ENCODE results near the gene SH3BGRL2.

SH3BGRL2 gene

GRCh38 chr6:79702691-79703090 lies 71.6 kb downstream of the SH3BGRL2 start:
- DNase-seq (ENCODE audit: low read depth, low spot score) = no peak
- Histone ChIP-seq H3K4me1 (ENCODE audit: insufficient read depth, insufficient read length) (no peaks in the 10 kb centered on the region), H3K9me3 (ENCODE audit: insufficient read depth, low read length) (no peaks in the 10 kb centered on the region), H3K27me3 (ENCODE audit: insufficient read depth, insufficient read length) (no peaks in the 10 kb centered on the region), H3K4me3 (ENCODE audit: insufficient read length, low read depth) (no peak overlapping the region), H3K36me3 (ENCODE audit: insufficient read depth, insufficient read length, low read length) (no peaks in the 10 kb centered on the region), H3K9ac (ENCODE audit: insufficient read length, low read depth) (no peak overlapping the region)
- TF ChIP-seq YY1 (IDR thresholded peaks at IDR 0.05; ENCODE audit: insufficient read depth, insufficient read length) (no peak), SUZ12 (IDR thresholded peaks at IDR 0.05; ENCODE audit: extremely low read depth, insufficient read depth, insufficient read length) (no peak), ZNF274 (IDR thresholded peaks at IDR 0.05; ENCODE audit: low read depth, low read length) (no peak)

DNA sequence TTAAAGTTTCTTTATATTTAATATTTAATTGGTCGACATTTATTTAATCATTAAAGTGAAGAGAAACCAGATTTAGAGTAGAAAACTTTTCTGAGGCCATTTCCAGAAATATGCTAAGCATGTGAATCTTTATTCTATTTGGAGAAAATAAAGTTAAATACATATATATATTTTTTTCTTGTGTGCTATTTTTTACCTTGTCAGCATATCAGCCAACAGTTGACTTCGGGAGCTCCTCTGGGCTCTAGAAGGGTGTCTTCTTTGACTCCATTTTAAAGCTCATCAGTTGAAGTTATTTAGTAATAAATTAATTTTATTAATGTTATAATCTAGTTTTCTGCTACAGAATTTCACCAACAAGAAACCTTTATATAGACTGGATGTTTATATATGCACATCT lies 73.1 kb downstream of the SH3BGRL2 start:
- H3K9me3 ChIP-seq (ENCODE audit: insufficient read depth, low read length) = no peaks in the 10 kb centered on the region
- no peaks in the 10 kb centered on the region for H3K36me3 ChIP-seq (ENCODE audit: insufficient read depth, insufficient read length, low read length)
- H3K4me1 ChIP-seq (ENCODE audit: insufficient read depth, insufficient read length) = no peaks in the 10 kb centered on the region
- no peak for TF ChIP-seq YY1 (IDR thresholded peaks at IDR 0.05; ENCODE audit: insufficient read depth, insufficient read length)
- no peak for TF ChIP-seq SUZ12 (IDR thresholded peaks at IDR 0.05; ENCODE audit: extremely low read depth, insufficient read depth, insufficient read length)
- TF ChIP-seq ZNF274 (IDR thresholded peaks at IDR 0.05; ENCODE audit: low read depth, low read length) = no peak
- no peaks in the 10 kb centered on the region for H3K27me3 ChIP-seq (ENCODE audit: insufficient read depth, insufficient read length)
- no peak for DNase-seq (ENCODE audit: low read depth, low spot score)
- H3K9ac ChIP-seq (ENCODE audit: insufficient read length, low read depth) = no peak overlapping the region
- no peak overlapping the region for H3K4me3 ChIP-seq (ENCODE audit: insufficient read length, low read depth)

GRCh38 chr6:79705456-79705995 lies 74.4 kb downstream of the SH3BGRL2 start:
- H3K36me3 ChIP-seq (ENCODE audit: insufficient read depth, insufficient read length, low read length) = no peaks in the 10 kb centered on the region
- no peaks in the 10 kb centered on the region for H3K27me3 ChIP-seq (ENCODE audit: insufficient read depth, insufficient read length)
- H3K4me3 ChIP-seq (ENCODE audit: insufficient read length, low read depth) = no peak overlapping the region
- no peak for DNase-seq (ENCODE audit: low read depth, low spot score)
- no peak for TF ChIP-seq ZNF274 (IDR thresholded peaks at IDR 0.05; ENCODE audit: low read depth, low read length)
- TF ChIP-seq SUZ12 (IDR thresholded peaks at IDR 0.05; ENCODE audit: extremely low read depth, insufficient read depth, insufficient read length) = no peak
- TF ChIP-seq YY1 (IDR thresholded peaks at IDR 0.05; ENCODE audit: insufficient read depth, insufficient read length) = no peak
- H3K9ac ChIP-seq (ENCODE audit: insufficient read length, low read depth) = no peak overlapping the region
- no peaks in the 10 kb centered on the region for H3K4me1 ChIP-seq (ENCODE audit: insufficient read depth, insufficient read length)
- no peaks in the 10 kb centered on the region for H3K9me3 ChIP-seq (ENCODE audit: insufficient read depth, low read length)

- H3K27me3 ChIP-seq (ENCODE audit: insufficient read depth, insufficient read length) = no peaks in the 10 kb centered on the region
- TF ChIP-seq SUZ12 (IDR thresholded peaks at IDR 0.05; ENCODE audit: extremely low read depth, insufficient read depth, insufficient read length) (no peak), YY1 (IDR thresholded peaks at IDR 0.05; ENCODE audit: insufficient read depth, insufficient read length) (no peak), ZNF274 (IDR thresholded peaks at IDR 0.05; ENCODE audit: low read depth, low read length) (no peak)
- no peak overlapping the region for H3K4me3 ChIP-seq (ENCODE audit: insufficient read length, low read depth)
- no peaks in the 10 kb centered on the region for H3K36me3 ChIP-seq (ENCODE audit: insufficient read depth, insufficient read length, low read length)
- H3K4me1 ChIP-seq (ENCODE audit: insufficient read depth, insufficient read length) = no peaks in the 10 kb centered on the region
- no peak for DNase-seq (ENCODE audit: low read depth, low spot score)
- no peaks in the 10 kb centered on the region for H3K9me3 ChIP-seq (ENCODE audit: insufficient read depth, low read length)
- H3K9ac ChIP-seq (ENCODE audit: insufficient read length, low read depth) = no peak overlapping the region
Observed at GRCh38 chr6:79706527-79706926, 75.4 kb downstream of the SH3BGRL2 start.

- Histone ChIP-seq H3K4me1 (ENCODE audit: insufficient read depth, insufficient read length) (no peaks in the 10 kb centered on the region), H3K9me3 (ENCODE audit: insufficient read depth, low read length) (no peaks in the 10 kb centered on the region), H3K4me3 (ENCODE audit: insufficient read length, low read depth) (no peak overlapping the region), H3K36me3 (ENCODE audit: insufficient read depth, insufficient read length, low read length) (no peaks in the 10 kb centered on the region), H3K27me3 (ENCODE audit: insufficient read depth, insufficient read length) (no peaks in the 10 kb centered on the region), H3K9ac (ENCODE audit: insufficient read length, low read depth) (no peak overlapping the region)
- DNase-seq (ENCODE audit: low read depth, low spot score) = no peak
- no peak for TF ChIP-seq SUZ12 (IDR thresholded peaks at IDR 0.05; ENCODE audit: extremely low read depth, insufficient read depth, insufficient read length)
- no peak for TF ChIP-seq YY1 (IDR thresholded peaks at IDR 0.05; ENCODE audit: insufficient read depth, insufficient read length)
- TF ChIP-seq ZNF274 (IDR thresholded peaks at IDR 0.05; ENCODE audit: low read depth, low read length) = no peak
Observed at GRCh38 chr6:79707621-79708020, 76.5 kb downstream of the SH3BGRL2 start.

DNA sequence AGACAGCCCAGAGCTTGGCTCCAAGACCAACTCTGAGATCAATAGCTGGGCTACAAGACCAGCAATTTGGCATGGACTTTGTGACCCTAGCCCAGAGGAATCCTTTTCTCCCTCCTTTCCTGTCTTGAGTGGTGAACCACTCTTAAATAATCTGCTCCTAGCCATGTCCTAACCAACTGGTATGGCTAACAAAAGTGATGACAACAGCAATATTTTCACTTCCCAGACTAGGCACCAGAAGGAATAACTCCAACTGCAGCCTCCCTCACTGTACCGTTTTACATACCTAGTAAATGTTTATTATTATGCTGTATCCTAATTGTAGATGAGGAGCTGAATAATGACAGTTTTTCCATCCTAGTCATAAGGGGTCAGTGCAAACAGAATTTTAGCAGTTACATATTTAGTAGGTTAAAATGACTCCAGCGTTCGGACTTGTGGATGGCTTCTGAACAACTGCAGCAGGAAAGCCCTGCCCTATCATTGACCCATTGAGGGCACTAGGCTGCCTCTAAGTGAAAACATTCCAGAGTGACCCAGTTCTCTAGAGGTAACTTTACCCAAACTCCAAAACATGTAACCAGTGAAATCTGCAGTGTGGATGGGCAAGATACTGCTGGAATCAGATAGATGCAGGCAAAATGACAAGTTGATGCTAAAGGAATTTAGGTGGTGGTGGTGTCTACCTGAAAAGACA lies 77.1 kb downstream of the SH3BGRL2 start:
- no peaks in the 10 kb centered on the region for H3K27me3 ChIP-seq (ENCODE audit: insufficient read depth, insufficient read length)
- H3K36me3 ChIP-seq (ENCODE audit: insufficient read depth, insufficient read length, low read length) = no peaks in the 10 kb centered on the region
- no peak overlapping the region for H3K4me3 ChIP-seq (ENCODE audit: insufficient read length, low read depth)
- DNase-seq (ENCODE audit: low read depth, low spot score) = no peak
- H3K9me3 ChIP-seq (ENCODE audit: insufficient read depth, low read length) = no peaks in the 10 kb centered on the region
- no peak for TF ChIP-seq YY1 (IDR thresholded peaks at IDR 0.05; ENCODE audit: insufficient read depth, insufficient read length)
- TF ChIP-seq ZNF274 (IDR thresholded peaks at IDR 0.05; ENCODE audit: low read depth, low read length) = no peak
- no peak for TF ChIP-seq SUZ12 (IDR thresholded peaks at IDR 0.05; ENCODE audit: extremely low read depth, insufficient read depth, insufficient read length)
- H3K9ac ChIP-seq (ENCODE audit: insufficient read length, low read depth) = no peak overlapping the region
- H3K4me1 ChIP-seq (ENCODE audit: insufficient read depth, insufficient read length) = no peaks in the 10 kb centered on the region

DNA sequence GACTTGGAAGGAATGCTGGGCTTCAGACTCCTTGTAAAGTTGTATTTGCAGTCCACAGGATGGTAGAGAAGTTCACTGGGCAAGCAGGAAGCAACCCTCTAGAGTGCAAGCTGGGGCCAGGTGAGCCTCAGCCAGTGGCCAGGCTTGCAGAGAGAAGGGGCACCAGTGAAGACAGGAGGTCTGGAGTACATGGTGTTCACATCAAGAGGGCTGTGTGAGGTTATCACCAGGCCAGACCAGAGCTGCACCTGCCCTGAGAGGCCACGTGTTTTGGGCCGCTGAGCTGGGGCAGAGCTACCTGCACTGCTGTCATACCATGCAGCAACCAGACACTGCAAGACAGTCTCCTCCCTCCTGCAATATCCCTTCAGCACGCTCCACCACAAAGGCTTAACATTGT lies 79.0 kb downstream of the SH3BGRL2 start:
- Histone ChIP-seq H3K27me3 (ENCODE audit: insufficient read depth, insufficient read length) (no peaks in the 10 kb centered on the region), H3K4me1 (ENCODE audit: insufficient read depth, insufficient read length) (no peaks in the 10 kb centered on the region), H3K36me3 (ENCODE audit: insufficient read depth, insufficient read length, low read length) (no peaks in the 10 kb centered on the region), H3K9me3 (ENCODE audit: insufficient read depth, low read length) (no peaks in the 10 kb centered on the region), H3K9ac (ENCODE audit: insufficient read length, low read depth) (no peak overlapping the region), H3K4me3 (ENCODE audit: insufficient read length, low read depth) (no peak overlapping the region)
- no peak for DNase-seq (ENCODE audit: low read depth, low spot score)
- no peak for TF ChIP-seq YY1 (IDR thresholded peaks at IDR 0.05; ENCODE audit: insufficient read depth, insufficient read length)
- no peak for TF ChIP-seq SUZ12 (IDR thresholded peaks at IDR 0.05; ENCODE audit: extremely low read depth, insufficient read depth, insufficient read length)
- no peak for TF ChIP-seq ZNF274 (IDR thresholded peaks at IDR 0.05; ENCODE audit: low read depth, low read length)

All from NT2/D1 (cell line).